Choroid plexus epithelial cell (primary cell): Measurements from ENCODE around the gene NCLN.

ENCODE experiments used
- DNase-seq: peaks from one replicate; pipeline ENCODE4 v3.0.0-alpha.2; 2010; ENCODE audit warnings: low read depth
- H3K4me3 ChIP-seq: 2 replicates; pipeline ENCODE4 v1.5.1; 2011; ENCODE audit warnings: low read depth, mild to moderate bottlenecking, control low read depth, low read length, moderate library complexity
- TF ChIP-seq, protein P1 (sequence below): conservative IDR thresholded peaks from 2 replicates; pipeline ENCODE4 v1.5.1; 2011; ENCODE audit warnings: low read depth, mild to moderate bottlenecking, control low read depth, inconsistent platforms, low read length, moderate library complexity

NCLN gene

DNA sequence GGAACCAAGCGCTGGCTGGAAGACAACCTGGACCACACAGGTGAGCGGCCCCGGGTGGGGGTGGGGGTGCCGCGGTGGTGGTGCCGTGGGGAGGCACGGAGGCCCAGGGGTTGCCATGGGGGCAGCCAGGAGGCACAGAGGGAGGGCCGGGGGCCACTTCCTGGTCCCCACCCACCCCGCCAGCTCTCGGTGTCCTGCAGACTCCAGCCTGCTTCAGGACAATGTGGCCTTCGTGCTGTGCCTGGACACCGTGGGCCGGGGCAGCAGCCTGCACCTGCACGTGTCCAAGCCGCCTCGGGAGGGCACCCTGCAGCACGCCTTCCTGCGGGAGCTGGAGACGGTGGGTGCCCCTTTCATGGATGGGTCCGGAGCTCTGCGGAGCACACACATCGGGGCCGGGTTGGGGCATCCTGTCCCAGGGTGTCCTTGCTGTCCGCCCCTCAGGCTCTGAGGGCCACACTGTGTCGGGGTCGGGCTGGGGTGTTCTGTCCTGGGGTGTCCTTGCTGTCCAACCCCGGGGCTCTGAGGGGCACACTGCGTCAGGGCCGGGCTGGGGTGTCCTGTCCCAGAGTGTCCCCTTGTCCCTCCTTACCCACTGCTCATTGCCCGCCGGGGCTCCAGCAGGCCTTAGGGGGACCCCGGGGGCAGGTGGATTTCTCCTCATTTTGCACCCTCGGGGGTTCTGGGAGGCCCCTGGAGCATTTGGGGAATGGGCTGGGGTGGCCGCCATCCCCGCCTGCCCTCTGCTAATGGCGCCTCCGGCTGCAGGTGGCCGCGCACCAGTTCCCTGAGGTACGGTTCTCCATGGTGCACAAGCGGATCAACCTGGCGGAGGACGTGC, 18.3 kb downstream of the NCLN start:
- TF ChIP-seq, protein P1, sequence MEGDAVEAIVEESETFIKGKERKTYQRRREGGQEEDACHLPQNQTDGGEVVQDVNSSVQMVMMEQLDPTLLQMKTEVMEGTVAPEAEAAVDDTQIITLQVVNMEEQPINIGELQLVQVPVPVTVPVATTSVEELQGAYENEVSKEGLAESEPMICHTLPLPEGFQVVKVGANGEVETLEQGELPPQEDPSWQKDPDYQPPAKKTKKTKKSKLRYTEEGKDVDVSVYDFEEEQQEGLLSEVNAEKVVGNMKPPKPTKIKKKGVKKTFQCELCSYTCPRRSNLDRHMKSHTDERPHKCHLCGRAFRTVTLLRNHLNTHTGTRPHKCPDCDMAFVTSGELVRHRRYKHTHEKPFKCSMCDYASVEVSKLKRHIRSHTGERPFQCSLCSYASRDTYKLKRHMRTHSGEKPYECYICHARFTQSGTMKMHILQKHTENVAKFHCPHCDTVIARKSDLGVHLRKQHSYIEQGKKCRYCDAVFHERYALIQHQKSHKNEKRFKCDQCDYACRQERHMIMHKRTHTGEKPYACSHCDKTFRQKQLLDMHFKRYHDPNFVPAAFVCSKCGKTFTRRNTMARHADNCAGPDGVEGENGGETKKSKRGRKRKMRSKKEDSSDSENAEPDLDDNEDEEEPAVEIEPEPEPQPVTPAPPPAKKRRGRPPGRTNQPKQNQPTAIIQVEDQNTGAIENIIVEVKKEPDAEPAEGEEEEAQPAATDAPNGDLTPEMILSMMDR = no peak
- no peak overlapping the region for H3K4me3 ChIP-seq
- DNase-seq = no peak

DNA sequence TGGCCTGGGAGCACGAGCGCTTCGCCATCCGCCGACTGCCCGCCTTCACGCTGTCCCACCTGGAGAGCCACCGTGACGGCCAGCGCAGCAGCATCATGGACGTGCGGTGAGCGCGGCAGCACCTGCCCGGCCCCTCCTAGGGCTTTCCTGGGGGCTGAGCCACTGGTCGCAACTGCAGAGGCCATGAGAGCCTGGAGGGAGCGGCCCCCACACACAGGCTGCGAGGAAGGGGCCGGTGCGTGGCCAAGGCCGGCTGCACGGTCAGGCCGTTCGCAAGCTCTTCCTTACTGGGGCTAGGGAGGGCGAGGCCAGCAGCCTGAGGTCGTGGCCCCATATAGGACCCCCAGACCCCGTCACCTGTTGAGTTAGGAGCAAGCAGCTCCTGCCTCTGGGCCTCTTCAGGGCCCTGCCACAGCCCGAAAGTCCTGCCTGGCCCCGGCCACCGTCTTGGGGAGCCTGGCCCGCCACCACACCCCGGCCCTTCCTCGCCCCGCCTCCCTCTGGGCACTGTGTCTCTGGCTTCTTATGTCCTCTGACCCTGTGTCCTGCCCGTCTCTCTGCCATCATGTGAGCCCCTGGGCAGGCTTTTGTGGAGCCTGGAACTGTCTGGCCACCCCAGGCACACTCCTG, 19.0 kb downstream of the NCLN start:
- no peak overlapping the region for H3K4me3 ChIP-seq
- no peak for DNase-seq
- TF ChIP-seq, protein P1 = no peak

DNA sequence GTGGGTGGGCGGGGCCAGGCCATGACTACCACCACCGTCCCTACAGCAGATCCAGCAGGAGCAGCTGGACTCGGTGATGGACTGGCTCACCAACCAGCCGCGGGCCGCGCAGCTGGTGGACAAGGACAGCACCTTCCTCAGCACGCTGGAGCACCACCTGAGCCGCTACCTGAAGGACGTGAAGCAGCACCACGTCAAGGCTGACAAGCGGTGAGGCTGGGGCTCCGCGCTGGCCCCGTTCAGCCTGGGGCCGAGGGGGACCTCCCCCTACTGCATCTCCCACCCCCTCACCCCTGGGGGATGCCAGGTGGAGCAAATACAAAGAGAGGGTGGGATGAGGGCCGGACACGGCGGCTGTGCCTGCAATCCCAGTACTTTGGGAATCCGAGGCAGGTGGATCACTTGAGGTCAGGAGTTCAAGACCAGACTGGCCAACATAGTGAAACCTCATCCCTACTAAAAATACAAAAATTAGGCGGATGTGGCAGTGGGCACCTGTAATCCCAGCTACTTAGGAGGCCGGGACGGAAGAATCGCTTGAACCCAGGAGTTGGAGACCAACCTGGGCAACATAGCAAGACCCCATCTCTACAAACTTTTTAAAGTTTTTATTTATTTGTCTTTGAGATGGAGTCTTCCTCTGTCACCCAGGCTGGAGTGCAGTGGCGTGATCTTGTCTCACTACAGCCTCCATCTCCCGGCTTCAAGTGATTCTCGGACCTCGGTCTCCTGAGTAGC, 20.7 kb downstream of the NCLN start:
- DNase-seq = no peak
- H3K4me3 ChIP-seq = no peak overlapping the region
- TF ChIP-seq, protein P1 = no peak

DNA sequence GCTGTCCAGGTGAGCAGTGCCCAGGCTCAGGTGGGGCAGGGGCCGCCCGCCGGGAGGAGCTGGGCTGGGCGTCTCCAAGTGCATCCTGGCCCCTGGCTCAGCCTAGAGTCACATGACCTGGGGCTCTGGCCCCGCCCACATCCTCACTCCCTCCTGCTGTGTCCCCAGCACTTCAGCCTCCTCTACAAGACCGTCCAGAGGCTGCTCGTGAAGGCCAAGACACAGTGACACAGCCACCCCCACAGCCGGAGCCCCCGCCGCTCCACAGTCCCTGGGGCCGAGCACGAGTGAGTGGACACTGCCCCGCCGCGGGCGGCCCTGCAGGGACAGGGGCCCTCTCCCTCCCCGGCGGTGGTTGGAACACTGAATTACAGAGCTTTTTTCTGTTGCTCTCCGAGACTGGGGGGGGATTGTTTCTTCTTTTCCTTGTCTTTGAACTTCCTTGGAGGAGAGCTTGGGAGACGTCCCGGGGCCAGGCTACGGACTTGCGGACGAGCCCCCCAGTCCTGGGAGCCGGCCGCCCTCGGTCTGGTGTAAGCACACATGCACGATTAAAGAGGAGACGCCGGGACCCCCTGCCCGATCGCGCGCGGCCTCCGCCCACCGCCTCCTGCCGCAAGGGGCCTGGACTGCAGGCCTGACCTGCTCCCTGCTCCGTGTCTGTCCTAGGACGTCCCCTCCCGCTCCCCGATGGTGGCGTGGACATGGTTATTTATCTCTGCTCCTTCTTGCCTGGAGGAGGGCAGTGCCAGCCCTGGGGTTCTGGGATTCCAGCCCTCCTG, 21.9 kb downstream of the NCLN start:
- H3K4me3 ChIP-seq = no peak overlapping the region
- DNase-seq = peak; percentile 43
- TF ChIP-seq, protein P1 = no peak

DNA sequence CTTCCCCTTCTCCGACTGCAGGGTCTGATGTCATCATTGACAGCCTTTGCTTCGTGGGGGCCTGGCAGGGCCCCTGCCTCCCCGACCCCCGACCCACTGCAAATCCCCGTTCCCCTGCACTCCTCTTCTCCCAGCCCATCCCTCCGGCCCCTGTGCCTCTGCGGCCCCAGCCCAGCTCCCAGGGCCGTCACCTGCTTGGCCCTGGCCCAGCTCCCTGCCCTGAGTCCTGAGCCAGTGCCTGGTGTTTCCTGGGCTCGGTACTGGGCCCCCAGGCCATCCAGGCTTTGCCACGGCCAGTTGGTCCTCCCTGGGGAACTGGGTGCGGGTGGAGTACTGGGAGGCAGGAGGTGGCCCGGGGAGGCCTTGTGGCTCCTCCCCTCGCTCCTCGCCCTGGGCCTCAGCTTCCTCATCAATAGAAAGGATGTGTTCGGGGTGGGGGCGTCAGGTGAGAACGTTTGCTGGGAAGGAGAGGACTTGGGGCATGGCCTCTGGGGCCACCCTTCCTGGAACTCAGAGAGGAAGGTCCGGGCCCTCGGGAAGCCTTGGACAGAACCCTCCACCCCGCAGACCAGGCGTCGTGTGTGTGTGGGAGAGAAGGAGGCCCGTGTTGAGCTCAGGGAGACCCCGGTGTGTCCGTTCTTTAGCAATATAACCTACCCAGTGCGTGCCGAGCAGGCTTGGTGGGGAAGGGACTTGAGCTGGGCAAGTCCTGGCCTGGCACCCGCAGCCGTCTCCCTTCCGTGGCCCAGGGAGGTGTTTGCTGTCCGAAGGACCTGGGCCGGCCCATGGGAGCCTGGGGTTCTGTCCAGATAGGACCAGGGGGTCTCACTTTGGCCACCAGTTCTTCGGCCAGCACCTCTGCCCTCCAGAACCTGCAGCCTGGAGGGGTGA, 22.8 kb downstream of the NCLN start:
- no peak overlapping the region for H3K4me3 ChIP-seq
- DNase-seq = no peak
- TF ChIP-seq, protein P1 = no peak
